HEK293 (cell line): ENCODE measurements around the gene HRC.

Experiments
- ELK4 ChIP-seq: IDR thresholded peaks from 2 replicates; pipeline ENCODE4 v1.6.1; 2011; ENCODE audit warnings: mild to moderate bottlenecking, low read depth, low read length, borderline replicate concordance
- HOXA7 ChIP-seq: sonication (generic); formaldehyde crosslinking; IDR thresholded peaks from 2 replicates; pipeline ENCODE4 v1.8.1; 2022; ENCODE audit warnings: missing genetic modification reagents, borderline replicate concordance
- REST ChIP-seq: fragments of 450-650 bp; formaldehyde crosslinking; IDR thresholded peaks from 2 replicates; pipeline ENCODE4 v1.5.1; 2016; ENCODE audit warnings: missing biosample characterization, missing genetic modification characterization
- WT1 ChIP-seq: fragments of 450-650 bp; formaldehyde crosslinking; IDR thresholded peaks from 2 replicates; pipeline ENCODE4 v1.5.1; 2016; ENCODE audit warnings: missing biosample characterization, missing genetic modification characterization
- ZBTB8A ChIP-seq: fragments of 450-650 bp; formaldehyde crosslinking; IDR thresholded peaks from 2 replicates; pipeline ENCODE4 v1.5.1; 2016; ENCODE audit warnings: missing biosample characterization, missing genetic modification characterization
- ZEB2 ChIP-seq: fragments of 450-650 bp; formaldehyde crosslinking; IDR thresholded peaks from 2 replicates; pipeline ENCODE4 v1.5.1; 2016; ENCODE audit warnings: missing biosample characterization, missing genetic modification characterization
- ZFHX2 ChIP-seq: fragments of 450-650 bp; formaldehyde crosslinking; conservative IDR thresholded peaks from 2 replicates; pipeline ENCODE4 v1.5.1; 2016; ENCODE audit warnings: missing biosample characterization, missing genetic modification characterization
- ZFP3 ChIP-seq: fragments of 450-650 bp; formaldehyde crosslinking; IDR thresholded peaks from 2 replicates; pipeline ENCODE4 v1.5.1; 2016; ENCODE audit warnings: low read depth, missing biosample characterization, missing genetic modification characterization
- ZFP37 ChIP-seq: fragments of 450-650 bp; formaldehyde crosslinking; IDR thresholded peaks from 2 replicates; pipeline ENCODE4 v1.5.1; 2016; ENCODE audit warnings: missing biosample characterization, missing genetic modification characterization
- ZNF112 ChIP-seq: fragments of 450-650 bp; formaldehyde crosslinking; IDR thresholded peaks from 2 replicates; pipeline ENCODE4 v1.5.0; 2017; ENCODE audit warnings: missing biosample characterization, missing genetic modification characterization
- ZNF174 ChIP-seq: fragments of 450-650 bp; formaldehyde crosslinking; IDR thresholded peaks from 2 replicates; pipeline ENCODE4 v1.5.0; 2017; ENCODE audit warnings: missing biosample characterization, mild to moderate bottlenecking, missing genetic modification characterization
- ZNF292 ChIP-seq: fragments of 450-650 bp; formaldehyde crosslinking; IDR thresholded peaks from 2 replicates; pipeline ENCODE4 v1.5.1; 2016; ENCODE audit warnings: low read depth, missing biosample characterization, missing genetic modification characterization, borderline replicate concordance
- ZNF391 ChIP-seq: fragments of 450-650 bp; formaldehyde crosslinking; IDR thresholded peaks from 2 replicates; pipeline ENCODE4 v1.5.1; 2016; ENCODE audit warnings: low read depth, missing biosample characterization, missing genetic modification characterization, borderline replicate concordance
- ZNF514 ChIP-seq: fragments of 450-650 bp; formaldehyde crosslinking; IDR thresholded peaks from 2 replicates; pipeline ENCODE4 v1.5.1; 2016; ENCODE audit warnings: missing biosample characterization, missing genetic modification characterization
- ZNF558 ChIP-seq: fragments of 450-650 bp; formaldehyde crosslinking; IDR thresholded peaks from 2 replicates; pipeline ENCODE4 v1.5.1; 2016; ENCODE audit warnings: missing biosample characterization, missing genetic modification characterization
- ZNF600 ChIP-seq: fragments of 450-650 bp; formaldehyde crosslinking; IDR thresholded peaks from 2 replicates; pipeline ENCODE4 v1.5.1; 2016; ENCODE audit warnings: missing biosample characterization, missing genetic modification characterization
- ZNF610 ChIP-seq: fragments of 450-650 bp; formaldehyde crosslinking; IDR thresholded peaks from 2 replicates; pipeline ENCODE4 v1.5.1; 2016; ENCODE audit warnings: missing biosample characterization, missing genetic modification characterization, borderline replicate concordance
- ZNF623 ChIP-seq: fragments of 450-650 bp; formaldehyde crosslinking; IDR thresholded peaks from 2 replicates; pipeline ENCODE4 v1.5.1; 2016; ENCODE audit warnings: missing biosample characterization, missing genetic modification characterization
- ZNF692 ChIP-seq: fragments of 450-650 bp; formaldehyde crosslinking; IDR thresholded peaks from 2 replicates; pipeline ENCODE4 v1.5.1; 2016; ENCODE audit warnings: missing biosample characterization, missing genetic modification characterization
- ZNF768 ChIP-seq: fragments of 450-650 bp; formaldehyde crosslinking; IDR thresholded peaks from 2 replicates; pipeline ENCODE4 v1.5.1; 2018; ENCODE audit warnings: missing biosample characterization, mild to moderate bottlenecking, missing genetic modification characterization
- ZNF830 ChIP-seq: fragments of 450-650 bp; IDR thresholded peaks from 2 replicates; pipeline ENCODE4 v1.5.0; 2018; ENCODE audit warnings: missing biosample characterization, missing genetic modification characterization, low read depth, mild to moderate bottlenecking, moderate library complexity
- TF ChIP-seq, protein P1 (sequence below): fragments of 450-650 bp; formaldehyde crosslinking; IDR thresholded peaks from 2 replicates; pipeline ENCODE4 v1.5.1; 2016; ENCODE audit warnings: missing biosample characterization, missing genetic modification characterization
- TF ChIP-seq, protein P2 (sequence below): fragments of 450-650 bp; formaldehyde crosslinking; IDR thresholded peaks from 2 replicates; pipeline ENCODE4 v1.5.1; 2016; ENCODE audit warnings: missing biosample characterization, missing genetic modification characterization
- TF ChIP-seq, protein P3 (sequence below): fragments of 450-650 bp; formaldehyde crosslinking; conservative IDR thresholded peaks from 2 replicates; pipeline ENCODE4 v1.5.1; 2016; ENCODE audit warnings: low read depth, missing biosample characterization, missing genetic modification characterization

The HRC gene

DNA sequence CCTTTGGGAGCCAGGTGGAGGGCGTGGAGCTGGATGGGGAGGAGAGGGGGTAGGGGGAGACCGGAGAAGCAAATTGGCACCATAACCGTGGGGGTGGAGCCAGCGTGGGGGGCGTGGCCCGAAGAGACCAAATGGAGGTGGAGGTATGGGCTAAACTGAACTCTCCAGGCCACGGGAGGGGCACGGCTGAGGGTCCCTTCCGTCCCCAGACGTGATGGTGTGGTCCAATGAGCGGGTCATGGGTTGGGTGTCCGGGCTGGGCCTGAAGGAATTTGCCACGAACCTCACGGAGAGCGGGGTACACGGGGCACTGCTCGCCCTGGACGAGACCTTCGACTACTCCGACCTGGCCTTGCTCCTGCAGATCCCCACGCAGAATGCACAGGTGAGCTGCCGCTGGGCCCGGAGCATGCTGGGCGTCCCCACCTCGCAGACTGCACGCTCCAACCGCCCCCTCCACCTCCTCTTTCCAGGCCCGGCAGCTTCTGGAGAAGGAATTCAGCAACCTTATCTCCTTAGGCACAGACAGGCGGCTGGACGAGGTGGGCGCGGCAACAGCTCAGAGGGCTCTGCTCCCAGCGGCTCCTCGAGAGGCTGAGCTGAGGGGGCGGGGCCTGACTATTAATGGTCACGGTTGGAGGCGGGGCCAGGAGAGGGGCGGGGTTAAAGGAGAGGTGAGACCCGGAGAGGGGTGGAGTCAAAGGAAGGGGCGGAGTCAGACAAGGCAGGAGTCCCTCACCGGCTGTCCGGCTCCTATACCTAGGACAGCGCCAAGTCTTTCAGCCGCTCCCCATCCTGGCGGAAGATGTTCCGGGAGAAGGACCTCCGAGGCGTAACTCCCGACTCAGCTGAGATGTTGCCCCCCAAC is 6.2 kb downstream of the HRC start (continued):
- TF ChIP-seq ZNF292 (tag by site-specific recombination) (no peak), ZNF174 (tag by site-specific recombination) (no peak), ZNF610 (tag by site-specific recombination) (peak; percentile 96; the same call in 1 of the 2 replicates), ZFP37 (tag by site-specific recombination) (peak; percentile 54; the same call in 1 of the 2 replicates), ZNF768 (tag by site-specific recombination) (no peak), ELK4 (no peak), HOXA7 (CRISPR knock-in tag) (no peak), ZNF830 (tag by site-specific recombination) (no peak), WT1 (tag by site-specific recombination) (no peak), ZNF692 (tag by site-specific recombination) (no peak), ZNF112 (tag by site-specific recombination) (no peak), ZFP3 (tag by site-specific recombination) (no peak), ZNF514 (tag by site-specific recombination) (no peak), ZNF623 (no peak), ZNF558 (tag by site-specific recombination) (no peak), ZBTB8A (peak; percentile 79), ZEB2 (tag by site-specific recombination) (0 out of 2 replicates have a peak, but pooled peaks have one; percentile 12), ZNF600 (tag by site-specific recombination) (no peak), ZNF391 (peak; percentile 29; the same call in 1 of the 2 replicates), REST (tag by site-specific recombination) (peak; percentile 97), ZFHX2 (peak; percentile 94)
- TF ChIP-seq, protein P1, sequence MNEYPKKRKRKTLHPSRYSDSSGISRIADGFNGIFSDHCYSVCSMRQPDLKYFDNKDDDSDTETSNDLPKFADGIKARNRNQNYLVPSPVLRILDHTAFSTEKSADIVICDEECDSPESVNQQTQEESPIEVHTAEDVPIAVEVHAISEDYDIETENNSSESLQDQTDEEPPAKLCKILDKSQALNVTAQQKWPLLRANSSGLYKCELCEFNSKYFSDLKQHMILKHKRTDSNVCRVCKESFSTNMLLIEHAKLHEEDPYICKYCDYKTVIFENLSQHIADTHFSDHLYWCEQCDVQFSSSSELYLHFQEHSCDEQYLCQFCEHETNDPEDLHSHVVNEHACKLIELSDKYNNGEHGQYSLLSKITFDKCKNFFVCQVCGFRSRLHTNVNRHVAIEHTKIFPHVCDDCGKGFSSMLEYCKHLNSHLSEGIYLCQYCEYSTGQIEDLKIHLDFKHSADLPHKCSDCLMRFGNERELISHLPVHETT (tag by site-specific recombination) = no peak
- TF ChIP-seq, protein P2, sequence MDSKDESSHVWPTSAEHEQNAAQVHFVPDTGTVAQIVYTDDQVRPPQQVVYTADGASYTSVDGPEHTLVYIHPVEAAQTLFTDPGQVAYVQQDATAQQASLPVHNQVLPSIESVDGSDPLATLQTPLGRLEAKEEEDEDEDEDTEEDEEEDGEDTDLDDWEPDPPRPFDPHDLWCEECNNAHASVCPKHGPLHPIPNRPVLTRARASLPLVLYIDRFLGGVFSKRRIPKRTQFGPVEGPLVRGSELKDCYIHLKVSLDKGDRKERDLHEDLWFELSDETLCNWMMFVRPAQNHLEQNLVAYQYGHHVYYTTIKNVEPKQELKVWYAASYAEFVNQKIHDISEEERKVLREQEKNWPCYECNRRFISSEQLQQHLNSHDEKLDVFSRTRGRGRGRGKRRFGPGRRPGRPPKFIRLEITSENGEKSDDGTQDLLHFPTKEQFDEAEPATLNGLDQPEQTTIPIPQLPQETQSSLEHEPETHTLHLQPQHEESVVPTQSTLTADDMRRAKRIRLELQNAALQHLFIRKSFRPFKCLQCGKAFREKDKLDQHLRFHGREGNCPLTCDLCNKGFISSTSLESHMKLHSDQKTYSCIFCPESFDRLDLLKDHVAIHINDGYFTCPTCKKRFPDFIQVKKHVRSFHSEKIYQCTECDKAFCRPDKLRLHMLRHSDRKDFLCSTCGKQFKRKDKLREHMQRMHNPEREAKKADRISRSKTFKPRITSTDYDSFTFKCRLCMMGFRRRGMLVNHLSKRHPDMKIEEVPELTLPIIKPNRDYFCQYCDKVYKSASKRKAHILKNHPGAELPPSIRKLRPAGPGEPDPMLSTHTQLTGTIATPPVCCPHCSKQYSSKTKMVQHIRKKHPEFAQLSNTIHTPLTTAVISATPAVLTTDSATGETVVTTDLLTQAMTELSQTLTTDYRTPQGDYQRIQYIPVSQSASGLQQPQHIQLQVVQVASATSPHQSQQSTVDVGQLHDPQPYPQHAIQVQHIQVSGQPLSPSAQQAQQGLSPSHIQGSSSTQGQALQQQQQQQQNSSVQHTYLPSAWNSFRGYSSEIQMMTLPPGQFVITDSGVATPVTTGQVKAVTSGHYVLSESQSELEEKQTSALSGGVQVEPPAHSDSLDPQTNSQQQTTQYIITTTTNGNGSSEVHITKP (tag by site-specific recombination) = peak; percentile 99
- TF ChIP-seq, protein P3, sequence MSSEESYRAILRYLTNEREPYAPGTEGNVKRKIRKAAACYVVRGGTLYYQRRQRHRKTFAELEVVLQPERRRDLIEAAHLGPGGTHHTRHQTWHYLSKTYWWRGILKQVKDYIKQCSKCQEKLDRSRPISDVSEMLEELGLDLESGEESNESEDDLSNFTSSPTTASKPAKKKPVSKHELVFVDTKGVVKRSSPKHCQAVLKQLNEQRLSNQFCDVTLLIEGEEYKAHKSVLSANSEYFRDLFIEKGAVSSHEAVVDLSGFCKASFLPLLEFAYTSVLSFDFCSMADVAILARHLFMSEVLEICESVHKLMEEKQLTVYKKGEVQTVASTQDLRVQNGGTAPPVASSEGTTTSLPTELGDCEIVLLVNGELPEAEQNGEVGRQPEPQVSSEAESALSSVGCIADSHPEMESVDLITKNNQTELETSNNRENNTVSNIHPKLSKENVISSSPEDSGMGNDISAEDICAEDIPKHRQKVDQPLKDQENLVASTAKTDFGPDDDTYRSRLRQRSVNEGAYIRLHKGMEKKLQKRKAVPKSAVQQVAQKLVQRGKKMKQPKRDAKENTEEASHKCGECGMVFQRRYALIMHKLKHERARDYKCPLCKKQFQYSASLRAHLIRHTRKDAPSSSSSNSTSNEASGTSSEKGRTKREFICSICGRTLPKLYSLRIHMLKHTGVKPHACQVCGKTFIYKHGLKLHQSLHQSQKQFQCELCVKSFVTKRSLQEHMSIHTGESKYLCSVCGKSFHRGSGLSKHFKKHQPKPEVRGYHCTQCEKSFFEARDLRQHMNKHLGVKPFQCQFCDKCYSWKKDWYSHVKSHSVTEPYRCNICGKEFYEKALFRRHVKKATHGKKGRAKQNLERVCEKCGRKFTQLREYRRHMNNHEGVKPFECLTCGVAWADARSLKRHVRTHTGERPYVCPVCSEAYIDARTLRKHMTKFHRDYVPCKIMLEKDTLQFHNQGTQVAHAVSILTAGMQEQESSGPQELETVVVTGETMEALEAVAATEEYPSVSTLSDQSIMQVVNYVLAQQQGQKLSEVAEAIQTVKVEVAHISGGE (tag by site-specific recombination) = peak; percentile 87
